Measurements from ENCODE around the gene FRAT2.
A peak's percentile ranks its signal among the peaks of the same experiment; 100 is the strongest.

The FRAT2 gene

GRCh38 chr10:97325754-97326153, 8.8 kb downstream of the FRAT2 start:
- no peak for DNase-seq (ENCODE audit: low spot score)

GRCh38 chr10:97323501-97323900, 11.0 kb downstream of the FRAT2 start:
- DNase-seq (ENCODE audit: low spot score), result no peak

- no peak for DNase-seq (ENCODE audit: low spot score)
Observed at GRCh38 chr10:97321804-97322190, 12.7 kb downstream of the FRAT2 start.

- DNase-seq (ENCODE audit: low spot score), result peak; percentile 70
Observed at GRCh38 chr10:97321032-97321803, 13.3 kb downstream of the FRAT2 start.

GRCh38 chr10:97320480-97321031, 14.0 kb downstream of the FRAT2 start:
- no peak for DNase-seq (ENCODE audit: low spot score)

- DNase-seq (ENCODE audit: low spot score), result peak; percentile 70
Observed at GRCh38 chr10:97319671-97320479, 14.7 kb downstream of the FRAT2 start.

- peak; percentile 97 for DNase-seq (ENCODE audit: low spot score)
Observed at GRCh38 chr10:97318772-97319651, 15.5 kb downstream of the FRAT2 start, which contains the start of gene FRAT1. Gene FRAT1 (plus strand): TSS chr10:97319271. CDS start chr10:97319454, 183 bp downstream.

- no peak for DNase-seq (ENCODE audit: low spot score)
Observed at GRCh38 chr10:97314671-97315070, 19.9 kb downstream of the FRAT2 start.

- DNase-seq (ENCODE audit: low spot score), result no peak
Observed at GRCh38 chr10:97312897-97313296, 21.6 kb downstream of the FRAT2 start.

GRCh38 chr10:97311111-97311626, 23.4 kb downstream of the FRAT2 start:
- no peak for DNase-seq (ENCODE audit: low spot score)

- no peak for DNase-seq (ENCODE audit: low spot score)
Observed at GRCh38 chr10:97307866-97308780, 26.4 kb downstream of the FRAT2 start.

- no peak for DNase-seq (ENCODE audit: low spot score)
Observed at GRCh38 chr10:97307441-97307840, 27.1 kb downstream of the FRAT2 start.

- no peak for DNase-seq (ENCODE audit: low spot score)
Observed at GRCh38 chr10:97302088-97302791, 32.3 kb downstream of the FRAT2 start.

- no peak for DNase-seq (ENCODE audit: low spot score)
Observed at GRCh38 chr10:97300980-97301379, 33.5 kb downstream of the FRAT2 start.

- no peak for DNase-seq (ENCODE audit: low spot score)
Observed at GRCh38 chr10:97298223-97298571, 36.3 kb downstream of the FRAT2 start.

- DNase-seq (ENCODE audit: low spot score), result no peak
Observed at GRCh38 chr10:97297556-97298222, 36.8 kb downstream of the FRAT2 start.

- DNase-seq (ENCODE audit: low spot score), result no peak
Observed at GRCh38 chr10:97292862-97293198, 41.7 kb downstream of the FRAT2 start.

GRCh38 chr10:97292097-97292861, 42.2 kb downstream of the FRAT2 start, which contains the start of gene ARHGAP19:
Gene ARHGAP19 (minus strand): TSS chr10:97292637. CDS start chr10:97292627, 10 bp downstream.
- peak; percentile 93 for DNase-seq (ENCODE audit: low spot score)
